ENCODE results near the gene ASCL3.

GRCh38 chr11:8908099-8908498, 34.7 kb downstream of the ASCL3 start:
- TF ChIP-seq CTCF (IDR thresholded peaks at IDR 0.05) = no peak
- TF ChIP-seq POLR2A (IDR thresholded peaks at IDR 0.05) = no peak
- TF ChIP-seq POLR2AphosphoS5 (IDR thresholded peaks at IDR 0.05) = no peak
